NCI-H748 (cell line): ENCODE results near the gene SELENOF.

Experiments used
- DNase-seq: peaks from one replicate; lab custom pipeline; 2025; ENCODE audit not compliant: unreplicated experiment; lab: John Stamatoyannopoulos, UW

Gene SELENOF

GRCh38 chr1:86860424-86860823 is 53.5 kb downstream of the SELENOF start:
- no peak for DNase-seq

GRCh38 chr1:86860020-86860419 is 53.9 kb downstream of the SELENOF start:
- no peak for DNase-seq

- DNase-seq: no peak
These were observed 55.2 kb downstream of the SELENOF start for GRCh38 chr1:86858524-86859261.

DNA sequence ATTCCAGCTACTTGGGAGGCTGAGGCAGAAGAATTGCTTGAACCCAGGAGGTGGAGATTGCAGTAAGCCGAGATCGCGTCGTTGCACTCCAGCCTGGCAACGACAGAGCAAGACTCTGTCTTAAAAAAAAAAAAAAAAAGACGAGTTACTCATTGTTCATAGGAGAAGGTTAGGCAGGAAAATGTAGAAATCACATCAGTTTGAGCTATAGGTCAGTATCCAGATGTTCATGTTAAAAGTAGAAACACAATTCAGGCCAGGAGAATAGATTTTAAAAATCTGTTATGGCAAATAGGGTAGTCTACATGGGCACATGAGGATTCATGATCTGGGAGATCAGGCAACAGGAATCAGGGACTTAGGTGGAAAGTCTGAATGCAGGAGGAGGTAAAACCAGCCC is 57.7 kb downstream of the SELENOF start:
- DNase-seq: no peak

GRCh38 chr1:86854352-86854751 is 59.6 kb downstream of the SELENOF start:
- no peak for DNase-seq

- no peak for DNase-seq
These were observed 61.0 kb downstream of the SELENOF start for GRCh38 chr1:86852782-86853408.

GRCh38 chr1:86852289-86852688 is 61.6 kb downstream of the SELENOF start:
- DNase-seq: no peak

DNA sequence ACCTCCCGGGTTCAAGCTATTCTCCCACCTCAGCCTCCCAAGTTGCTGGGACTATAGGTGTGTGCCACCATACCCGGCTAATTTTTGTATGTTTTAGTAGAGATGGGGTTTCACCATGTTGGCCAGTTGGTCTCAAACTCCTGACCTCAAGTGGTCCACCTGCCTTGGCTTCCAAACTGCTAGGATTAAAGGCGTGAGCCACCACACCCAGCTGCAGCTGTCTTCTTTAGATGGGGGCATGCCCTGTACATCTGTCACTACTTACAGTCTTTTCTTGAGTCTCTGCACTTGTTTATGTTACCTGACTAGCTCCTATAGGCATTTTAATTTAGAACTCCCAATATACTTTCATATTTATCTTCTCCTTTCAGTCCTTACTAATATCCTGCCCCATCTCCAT is 64.2 kb downstream of the SELENOF start:
- no peak for DNase-seq

GRCh38 chr1:86848654-86849053 is 65.3 kb downstream of the SELENOF start:
- no peak for DNase-seq

- DNase-seq: no peak
These were observed 67.7 kb downstream of the SELENOF start for GRCh38 chr1:86846164-86846647.

- DNase-seq: no peak
These were observed 68.4 kb downstream of the SELENOF start for GRCh38 chr1:86845514-86845913.

- no peak for DNase-seq
These were observed 72.8 kb downstream of the SELENOF start for GRCh38 chr1:86841116-86841515.

GRCh38 chr1:86833461-86834215 is 80.3 kb downstream of the SELENOF start:
- DNase-seq: peak; percentile 82

DNA sequence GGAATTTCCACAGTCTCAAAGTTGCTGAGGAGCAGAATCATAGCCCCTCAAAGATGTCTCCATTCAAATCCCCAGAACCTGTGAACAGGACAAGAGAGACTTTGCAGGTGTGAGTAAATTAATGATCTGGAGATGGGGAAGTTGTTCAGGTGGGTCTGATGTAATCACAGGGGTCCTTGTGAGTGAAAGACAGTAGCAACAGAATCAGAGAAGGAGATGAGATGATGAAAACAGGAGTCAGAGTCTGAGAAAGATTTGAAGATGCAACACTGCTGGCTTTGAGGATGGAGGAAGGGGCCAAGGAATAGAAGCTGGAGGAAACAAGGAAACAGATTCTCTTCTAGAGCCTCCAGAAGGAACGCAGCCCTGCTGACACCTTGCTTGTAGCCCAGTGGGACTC is 81.5 kb downstream of the SELENOF start:
- DNase-seq: no peak

DNA sequence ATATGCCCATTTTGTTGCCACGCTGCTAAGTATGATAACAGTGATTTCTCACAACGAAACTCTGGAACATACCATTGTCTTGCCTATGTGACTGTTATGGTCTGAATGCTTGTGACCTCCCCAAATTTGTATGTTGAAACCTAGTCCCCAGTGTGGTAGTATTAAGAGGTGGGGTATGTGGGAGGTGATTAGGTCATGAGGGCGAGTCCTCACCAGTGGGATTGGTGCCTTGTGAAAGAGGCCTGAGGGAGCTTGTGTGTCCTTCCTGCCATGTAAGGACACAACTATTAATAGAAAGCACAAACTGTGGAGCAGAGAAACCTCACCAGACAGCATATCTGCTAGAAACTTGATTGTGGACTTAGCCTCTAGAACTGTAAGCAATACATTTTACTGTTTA is 84.6 kb downstream of the SELENOF start:
- DNase-seq: no peak

GRCh38 chr1:86828024-86828423 is 85.9 kb downstream of the SELENOF start:
- no peak for DNase-seq

DNA sequence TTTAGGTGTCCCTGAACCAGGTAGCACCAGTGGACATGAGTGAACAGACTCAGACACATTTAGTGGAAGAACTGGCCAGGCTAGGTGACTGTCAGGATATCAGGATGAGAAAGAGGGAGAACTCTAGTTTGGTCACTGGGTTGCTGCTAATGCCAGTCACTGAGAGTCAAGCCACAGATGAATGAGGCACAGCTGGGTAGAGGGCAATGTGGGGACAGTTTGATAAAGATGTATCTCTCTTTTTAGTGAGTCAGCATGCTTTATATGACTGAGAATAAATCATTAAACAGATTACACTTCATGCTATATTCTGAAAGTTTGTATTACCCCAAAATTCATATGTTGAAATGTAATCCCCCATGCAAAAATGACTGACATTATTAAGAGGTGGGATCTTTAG is 87.1 kb downstream of the SELENOF start:
- no peak for DNase-seq

- DNase-seq: no peak
These were observed 88.6 kb downstream of the SELENOF start for GRCh38 chr1:86825319-86825718.

GRCh38 chr1:86823821-86824500 is 90.0 kb downstream of the SELENOF start:
- DNase-seq: peak; percentile 66

GRCh38 chr1:86823386-86823785 is 90.5 kb downstream of the SELENOF start:
- no peak for DNase-seq

DNA sequence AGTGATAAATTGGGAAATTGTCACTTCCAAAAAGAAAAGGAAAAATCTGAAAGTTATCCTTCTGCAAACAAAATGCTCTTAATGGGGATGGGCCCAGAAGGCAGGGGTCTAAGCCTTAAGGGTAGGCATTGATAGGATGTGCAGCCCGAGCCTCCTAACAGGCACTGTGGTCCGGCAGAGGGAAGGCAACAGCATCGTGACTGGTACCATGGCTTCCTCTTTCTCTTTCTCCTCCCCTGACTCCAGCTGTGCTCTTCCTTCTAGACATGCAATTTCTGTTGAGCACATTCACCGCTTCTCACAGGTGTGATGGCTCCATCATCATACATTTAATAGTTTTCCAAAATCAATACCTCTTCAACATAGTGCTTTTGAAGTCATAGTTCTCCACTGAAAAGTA is 91.5 kb downstream of the SELENOF start:
- no peak for DNase-seq
